PFSK-1 (cell line): Measurements from ENCODE around the gene DACT3.

Experiments used
- FOXP2 ChIP-seq: optimal IDR thresholded peaks from 2 replicates; pipeline ENCODE3; 2011; ENCODE audit warnings: borderline replicate concordance, control low read depth, inconsistent platforms; ENCODE audit not compliant: insufficient read depth; ENCODE audit errors: extremely low read length, extremely low read depth
- POLR2AphosphoS5 ChIP-seq: IDR thresholded peaks from 2 replicates; pipeline ENCODE4 v1.6.1; 2012; ENCODE audit warnings: low read depth, mild to moderate bottlenecking, control low read depth, low read length, moderate library complexity
- REST ChIP-seq, 2 experiments: IDR thresholded peaks; 2 replicates each; pipeline versions ENCODE4 v1.6.1 to v1.8.0; 2011 to 2012; ENCODE audit warnings: low read depth in 2 of 2, low read length in 2 of 2, control low read depth in 1 of 2, inconsistent platforms in 1 of 2, mild to moderate bottlenecking in 1 of 2, moderate library complexity in 1 of 2; ENCODE audit not compliant: insufficient read depth in 1 of 2
- SIN3A ChIP-seq: IDR thresholded peaks from 2 replicates; pipeline ENCODE4 v1.6.1; 2012; ENCODE audit warnings: mild to moderate bottlenecking, low read length, moderate library complexity, borderline replicate concordance; ENCODE audit not compliant: insufficient read depth
- TAF1 ChIP-seq: IDR thresholded peaks from 2 replicates; pipeline ENCODE4 v1.6.1; 2012; ENCODE audit warnings: low read length, control low read depth, borderline replicate concordance; ENCODE audit not compliant: insufficient read depth

- TF ChIP-seq TAF1 (no peak), POLR2AphosphoS5 (no peak), REST (IDR thresholded peaks at IDR 0.05; ENCODE audit: insufficient read depth in 1 of 2, low read depth in 2 of 2, low read length in 2 of 2) (no peak), FOXP2 (no peak), SIN3A (no peak)
These were observed 43.4 kb downstream of the DACT3 start for GRCh38 chr19:46617601-46618000.
